GM19452 (cell line): ENCODE data around the gene UNC45A.
"Not testable (repeated sequence)": the region's sequence is repeated elsewhere in the genome, so short reads cannot be mapped to it uniquely, and the experiment has no call there.

Source experiments
- ATAC-seq: cut with Tn5 transposase; IDR thresholded peaks from one replicate; pipeline ENCODE4 v1.9.1; 2021; ENCODE audit not compliant: unreplicated experiment

The UNC45A gene

GRCh38 chr15:90902840-90903732, 32.0 kb upstream of the UNC45A start, which contains the start of gene MAN2A2:
MAN2A2 (plus strand) TSS chr15:90903302; CDS start chr15:90904208, 906 bp downstream.
- peak; percentile 57 for ATAC-seq

- ATAC-seq = no peak
Measured at GRCh38 chr15:90903733-90904536, 31.1 kb upstream of the UNC45A start.

- no peak for ATAC-seq
Measured at GRCh38 chr15:90904746-90905145, 30.3 kb upstream of the UNC45A start.

- ATAC-seq = no peak
Measured at GRCh38 chr15:90905306-90906180, 29.5 kb upstream of the UNC45A start.

GRCh38 chr15:90906181-90906849, 28.8 kb upstream of the UNC45A start:
- ATAC-seq = no peak

GRCh38 chr15:90907051-90907660, 27.9 kb upstream of the UNC45A start:
- ATAC-seq = no peak

GRCh38 chr15:90907838-90908507, 27.1 kb upstream of the UNC45A start:
- no peak for ATAC-seq

GRCh38 chr15:90909449-90909848, 25.6 kb upstream of the UNC45A start:
- not testable (repeated sequence) for ATAC-seq

GRCh38 chr15:90909976-90910375, 25.1 kb upstream of the UNC45A start:
- ATAC-seq = no peak

- ATAC-seq = no peak
Measured at GRCh38 chr15:90910441-90911301, 24.4 kb upstream of the UNC45A start.

- ATAC-seq = no peak
Measured at GRCh38 chr15:90911302-90911623, 23.8 kb upstream of the UNC45A start.

GRCh38 chr15:90911906-90912769, 22.9 kb upstream of the UNC45A start:
- no peak for ATAC-seq

GRCh38 chr15:90912770-90913075, 22.4 kb upstream of the UNC45A start:
- no peak for ATAC-seq

- no peak for ATAC-seq
Measured at GRCh38 chr15:90913398-90913944, 21.6 kb upstream of the UNC45A start.

GRCh38 chr15:90914305-90915080, 20.6 kb upstream of the UNC45A start:
- ATAC-seq = no peak

- ATAC-seq = no peak
Measured at GRCh38 chr15:90915216-90915807, 19.8 kb upstream of the UNC45A start.
